ENCODE data around the gene SH3PXD2A. TPM values are rescaled to one million over a fixed set of nuclear protein-coding genes. Genes with fewer than 3 reads are reported as not detected.

Gene SH3PXD2A
- total RNA-seq, 2 experiments from 2014 or later: 8.6 TPM

- POLR2A ChIA-PET: no interaction called here
- CTCF ChIA-PET: interaction anchor here (1.1 to 1.2 kb wide), 2 partner anchors 23 to 148 kb away, joined by 3 to 4 read pairs; no protein-coding TSS in a partner anchor
These were observed 146.6 kb downstream of the SH3PXD2A start for GRCh38 chr10:103708627-103709288.

DNA sequence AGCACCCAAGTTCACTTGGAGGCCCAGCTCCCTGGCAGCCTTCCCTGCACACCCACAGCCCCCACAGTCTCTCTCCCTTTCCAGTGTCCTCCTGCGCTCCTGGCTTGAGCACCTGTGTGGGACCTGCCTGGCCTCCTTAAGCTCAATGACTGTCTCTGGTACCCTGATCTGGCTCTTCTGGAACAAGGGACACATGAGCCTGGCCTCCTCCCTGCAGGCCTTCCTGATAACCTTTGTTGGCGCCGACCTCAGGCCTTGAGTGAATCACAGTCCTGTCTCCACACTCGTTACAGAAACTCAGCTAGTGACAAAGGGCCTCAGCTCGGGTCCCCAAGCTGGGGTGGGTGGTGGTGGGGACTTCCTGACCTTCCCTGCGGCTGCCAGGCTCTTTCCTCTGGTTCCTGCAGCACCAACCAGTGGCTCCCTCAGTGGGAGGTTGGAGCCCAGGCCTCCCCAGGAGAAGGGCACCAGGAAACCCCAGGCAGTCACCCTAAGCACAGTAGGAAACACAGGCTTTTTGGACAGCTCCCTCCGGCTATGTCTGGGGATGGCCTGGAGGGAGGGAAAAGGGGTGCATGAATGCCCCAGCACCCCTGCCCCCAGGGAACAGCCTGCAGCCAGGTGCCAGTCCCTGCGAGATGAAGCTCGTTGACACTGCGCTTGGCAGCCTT is 147.3 kb downstream of the SH3PXD2A start:
- POLR2A ChIA-PET: no interaction called here
- CTCF ChIA-PET: interaction anchor here (1.1 to 1.2 kb wide), 3 partner anchors 22 to 180 kb away, joined by 3 to 5 read pairs (median 4); no protein-coding TSS in a partner anchor

DNA sequence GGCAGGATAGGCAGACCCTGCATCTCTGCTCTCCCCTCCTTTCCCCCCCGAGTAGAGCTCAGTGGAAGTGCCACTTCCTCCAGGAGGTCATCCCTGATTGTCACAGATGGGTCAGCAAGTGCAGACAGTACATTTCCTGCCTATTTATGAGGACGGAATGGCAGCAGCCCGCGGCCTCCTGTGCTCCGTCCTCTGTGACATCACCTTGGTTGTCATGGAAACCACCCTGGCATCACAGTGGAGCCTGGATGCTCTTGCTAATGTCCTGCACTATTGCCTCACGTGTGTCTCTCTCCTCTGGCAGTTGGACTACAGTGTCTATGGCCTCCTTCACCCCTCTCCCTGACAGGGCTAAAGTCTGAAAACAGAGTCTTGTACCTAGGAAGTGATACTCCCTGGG is 148.6 kb downstream of the SH3PXD2A start:
- ChIA-PET CTCF (interaction anchor here (0.6 to 1.4 kb wide), 3 partner anchors 10 to 114 kb away, joined by 3 to 6 read pairs (median 3); no protein-coding TSS in a partner anchor), POLR2A (no interaction called here)

DNA sequence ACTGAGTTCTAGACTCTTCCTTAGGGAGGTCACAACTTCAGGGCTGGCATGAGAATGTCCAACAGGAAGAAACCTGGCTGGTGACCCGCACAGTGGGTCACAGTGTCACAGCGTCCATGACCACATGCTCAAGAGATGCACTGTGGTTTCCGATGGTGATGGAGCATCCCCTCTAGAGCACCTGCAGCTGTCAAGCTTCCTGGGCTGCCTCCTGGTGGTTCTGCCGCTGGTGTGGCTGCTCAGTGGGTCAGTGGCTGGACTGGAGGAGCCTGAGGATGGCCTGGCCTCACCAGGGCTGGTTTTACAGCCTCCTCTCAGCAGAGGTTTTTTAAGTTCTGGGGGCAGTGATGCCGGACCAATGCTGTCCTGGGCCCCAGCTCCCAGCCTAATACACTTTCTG is 149.3 kb downstream of the SH3PXD2A start:
- POLR2A ChIA-PET: no interaction called here

DNA sequence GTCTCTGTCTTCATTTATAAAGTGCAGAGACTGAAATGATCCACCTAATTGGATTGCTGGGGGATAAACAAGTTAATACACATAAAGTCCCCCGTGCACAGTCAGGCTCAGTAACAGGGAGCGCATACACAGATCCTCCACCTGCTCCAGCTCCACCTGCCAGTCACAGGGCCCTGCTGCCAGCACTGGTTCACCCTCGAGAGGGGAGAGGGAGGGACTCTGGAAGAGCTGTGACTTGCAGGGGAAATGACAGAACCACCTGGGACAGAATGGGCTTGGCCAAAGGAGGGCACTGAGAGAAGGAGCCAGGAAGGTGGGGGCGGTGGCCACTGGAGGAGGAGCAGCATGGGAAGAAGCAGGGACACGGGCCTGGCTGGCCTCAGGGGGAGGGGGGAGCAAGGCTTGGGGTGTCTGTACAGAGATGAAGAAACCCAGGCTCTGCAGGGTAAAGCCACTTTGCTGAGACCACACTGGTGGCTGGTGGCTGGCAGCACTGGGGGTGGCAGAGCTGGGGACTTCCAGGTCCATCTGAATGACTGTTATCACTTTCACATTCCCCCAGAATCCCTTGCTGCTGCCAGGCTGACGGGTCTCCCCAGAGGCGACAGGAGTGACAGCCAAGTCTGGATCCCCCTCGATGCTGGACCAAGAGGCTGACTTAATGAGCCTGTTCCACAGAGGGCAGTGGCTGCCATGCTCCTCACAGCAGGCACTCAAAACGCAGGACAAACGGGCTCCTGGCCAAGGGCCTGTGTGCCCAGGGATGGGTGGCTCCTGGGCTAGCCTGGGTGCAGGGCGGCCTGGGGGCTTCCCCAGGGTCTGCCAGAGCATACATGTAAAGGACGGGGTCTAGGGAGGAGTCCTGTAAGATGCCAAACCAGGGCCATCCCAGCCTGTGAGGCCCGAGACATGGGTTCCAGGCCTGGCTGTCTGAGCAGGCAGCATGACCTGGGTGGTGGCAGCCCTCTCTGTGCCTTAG is 151.1 kb downstream of the SH3PXD2A start:
- ChIA-PET CTCF (interaction anchor here (2.8 kb wide), 1 partner anchor 9 kb away, joined by 12 read pairs; no protein-coding TSS in a partner anchor), POLR2A (no interaction called here)

More for the DNA sequence above, 149.3 kb downstream of the SH3PXD2A start:
- CTCF ChIA-PET: interaction anchor here (0.8 to 1.4 kb wide), 2 partner anchors 10 to 66 kb away, joined by 3 to 6 read pairs; no protein-coding TSS in a partner anchor

DNA sequence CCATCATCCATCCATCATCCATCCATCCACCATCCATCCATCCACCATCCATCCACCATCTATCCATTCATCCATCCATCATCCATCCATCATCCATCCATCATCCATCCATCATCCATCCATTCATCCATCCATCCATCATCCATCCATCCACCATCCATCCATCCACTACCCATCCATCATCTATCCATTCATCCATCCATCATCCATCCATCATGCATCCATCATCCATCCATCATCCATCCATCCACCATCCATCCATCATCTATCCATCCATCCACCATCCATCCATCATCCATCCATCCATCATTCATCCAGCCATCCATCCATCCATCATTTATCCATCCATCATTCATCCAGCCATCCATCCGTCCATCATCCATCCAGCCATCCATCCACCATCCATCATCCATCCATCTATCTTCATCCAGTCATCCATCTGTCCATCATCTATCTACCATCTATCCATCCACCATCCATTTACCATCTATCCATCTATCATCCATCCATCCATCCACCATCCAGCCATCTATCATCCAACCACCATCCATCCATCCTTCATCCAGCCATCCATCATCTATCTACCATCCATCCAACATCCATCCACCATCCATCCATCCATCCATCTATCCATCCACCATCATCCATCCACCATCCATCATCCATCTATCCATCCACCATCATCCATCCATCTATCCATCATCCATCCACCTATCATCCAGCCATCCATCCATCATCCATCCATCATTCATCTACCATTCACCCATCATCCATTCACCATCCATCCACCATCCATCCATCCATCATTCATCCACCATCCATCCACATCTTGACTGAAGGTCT is 153.8 kb downstream of the SH3PXD2A start:
- ChIA-PET CTCF (interaction anchor here (2.8 kb wide), 1 partner anchor 11 kb away, joined by 12 read pairs; no protein-coding TSS in a partner anchor), POLR2A (no interaction called here)

- ChIA-PET POLR2A (no interaction called here), CTCF (no interaction called here)
These were observed 155.0 kb downstream of the SH3PXD2A start for GRCh38 chr10:103700436-103700715.

DNA sequence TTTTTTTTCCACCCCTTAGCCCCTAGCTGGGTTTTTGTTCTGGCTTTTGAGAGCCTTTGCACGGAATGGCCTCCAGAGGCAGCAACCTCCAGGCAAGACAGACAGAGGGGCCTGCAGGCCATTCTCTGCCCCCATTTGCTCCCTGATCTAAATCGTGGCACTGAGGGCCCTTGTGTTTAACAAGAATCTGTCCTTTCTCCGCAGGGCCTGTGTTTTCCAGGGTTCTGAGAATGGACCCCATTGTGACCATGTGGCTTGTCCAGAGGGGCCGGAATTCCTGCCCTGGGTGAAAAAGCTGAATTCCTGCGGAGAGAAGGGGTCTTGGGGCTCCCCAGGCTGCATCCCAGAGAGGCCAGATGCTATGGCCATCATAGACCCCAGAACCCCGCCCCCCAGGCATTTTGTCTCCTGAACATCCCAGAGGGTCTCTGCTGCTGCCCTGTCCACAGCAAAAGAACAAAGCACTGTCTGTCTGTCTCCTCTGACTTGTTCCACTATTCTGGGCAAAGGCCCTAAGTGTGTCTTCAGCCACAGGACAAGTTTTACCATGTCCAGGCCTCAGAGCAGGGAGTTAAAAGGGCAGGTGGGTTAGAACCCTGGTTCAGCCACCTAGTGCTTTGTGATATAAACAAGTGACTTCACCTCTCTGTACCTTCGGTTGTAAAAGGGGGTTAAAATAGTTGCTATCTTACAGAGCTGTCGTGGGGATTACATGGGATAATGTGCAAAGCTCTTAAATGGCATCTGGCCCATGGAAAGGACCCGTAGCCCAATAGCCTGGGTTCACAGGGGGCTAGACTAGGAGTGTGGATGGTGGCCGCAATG is 155.6 kb downstream of the SH3PXD2A start:
- ChIA-PET POLR2A (no interaction called here), CTCF (interaction anchor here (2.7 kb wide), 1 partner anchor 13 kb away, joined by 8 read pairs; no protein-coding TSS in a partner anchor)

GRCh38 chr10:103698266-103698665 is 157.1 kb downstream of the SH3PXD2A start:
- ChIA-PET POLR2A (no interaction called here), CTCF (interaction anchor here (2.7 kb wide), 1 partner anchor 12 kb away, joined by 8 read pairs; no protein-coding TSS in a partner anchor)

GRCh38 chr10:103697787-103698186 is 157.6 kb downstream of the SH3PXD2A start:
- ChIA-PET POLR2A (interaction anchor here (0.9 kb wide), 1 partner anchor 20 kb away, joined by 3 read pairs; no protein-coding TSS in a partner anchor), CTCF (interaction anchor here (1.2 to 2.7 kb wide), 3 partner anchors 11 to 19 kb away, joined by 4 to 8 read pairs (median 6); no protein-coding TSS in a partner anchor)

GRCh38 chr10:103696411-103697145 is 158.8 kb downstream of the SH3PXD2A start:
- POLR2A ChIA-PET: interaction anchor here (0.9 kb wide), 1 partner anchor 18 kb away, joined by 3 read pairs; no protein-coding TSS in a partner anchor
- CTCF ChIA-PET: interaction anchor here (1.2 to 1.9 kb wide), 5 partner anchors 10 to 68 kb away, joined by 3 to 8 read pairs (median 6); no protein-coding TSS in a partner anchor

DNA sequence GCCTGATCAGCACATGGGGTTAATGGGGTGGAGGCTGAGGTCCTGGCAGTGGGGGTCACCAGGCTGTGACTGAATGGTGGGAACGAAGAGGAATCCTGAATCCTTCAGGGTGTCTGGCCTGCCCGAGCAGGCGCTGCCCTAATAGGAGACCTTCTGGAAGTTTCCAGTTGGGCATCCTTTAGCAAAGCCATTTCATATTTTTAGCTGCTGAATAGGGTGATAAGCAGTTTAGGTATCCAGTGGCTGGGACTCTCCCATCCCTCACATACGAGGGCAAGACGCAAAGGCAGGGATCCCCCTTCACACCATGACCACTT is 159.3 kb downstream of the SH3PXD2A start:
- POLR2A ChIA-PET: no interaction called here
- CTCF ChIA-PET: interaction anchor here (1.2 to 1.9 kb wide), 5 partner anchors 9 to 68 kb away, joined by 3 to 8 read pairs (median 6); no protein-coding TSS in a partner anchor

- POLR2A ChIA-PET: no interaction called here
- CTCF ChIA-PET: interaction anchor here (1.0 to 1.6 kb wide), 2 partner anchors 9 to 11 kb away, joined by 4 read pairs; no protein-coding TSS in a partner anchor
These were observed 159.8 kb downstream of the SH3PXD2A start for GRCh38 chr10:103695584-103696005.

DNA sequence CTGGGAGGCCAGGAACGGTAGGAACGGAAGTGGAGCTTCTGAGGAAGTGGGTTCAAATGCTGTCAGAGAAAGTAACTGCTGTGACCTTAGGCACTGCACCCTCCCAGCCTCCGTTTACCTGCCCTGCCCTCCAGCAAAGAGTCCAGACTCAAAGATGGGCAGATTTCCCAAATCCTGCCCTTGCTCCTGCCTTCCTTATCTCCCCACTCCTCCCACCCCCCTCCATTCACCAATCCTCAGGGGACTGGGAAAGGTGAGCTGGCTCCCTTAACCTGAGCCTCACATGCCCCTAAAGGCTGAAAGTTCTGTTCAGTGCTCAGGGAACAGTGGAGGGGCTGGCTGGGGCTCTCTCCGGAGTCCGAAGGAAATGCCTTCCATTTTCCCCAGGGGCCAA is 161.6 kb downstream of the SH3PXD2A start:
- CTCF ChIA-PET: interaction anchor here (0.6 to 1.1 kb wide), 3 partner anchors 10 to 88 kb away, joined by 3 to 4 read pairs (median 4); no protein-coding TSS in a partner anchor
- POLR2A ChIA-PET: interaction anchor here (1.0 kb wide), 1 partner anchor 16 kb away, joined by 3 read pairs; no protein-coding TSS in a partner anchor

DNA sequence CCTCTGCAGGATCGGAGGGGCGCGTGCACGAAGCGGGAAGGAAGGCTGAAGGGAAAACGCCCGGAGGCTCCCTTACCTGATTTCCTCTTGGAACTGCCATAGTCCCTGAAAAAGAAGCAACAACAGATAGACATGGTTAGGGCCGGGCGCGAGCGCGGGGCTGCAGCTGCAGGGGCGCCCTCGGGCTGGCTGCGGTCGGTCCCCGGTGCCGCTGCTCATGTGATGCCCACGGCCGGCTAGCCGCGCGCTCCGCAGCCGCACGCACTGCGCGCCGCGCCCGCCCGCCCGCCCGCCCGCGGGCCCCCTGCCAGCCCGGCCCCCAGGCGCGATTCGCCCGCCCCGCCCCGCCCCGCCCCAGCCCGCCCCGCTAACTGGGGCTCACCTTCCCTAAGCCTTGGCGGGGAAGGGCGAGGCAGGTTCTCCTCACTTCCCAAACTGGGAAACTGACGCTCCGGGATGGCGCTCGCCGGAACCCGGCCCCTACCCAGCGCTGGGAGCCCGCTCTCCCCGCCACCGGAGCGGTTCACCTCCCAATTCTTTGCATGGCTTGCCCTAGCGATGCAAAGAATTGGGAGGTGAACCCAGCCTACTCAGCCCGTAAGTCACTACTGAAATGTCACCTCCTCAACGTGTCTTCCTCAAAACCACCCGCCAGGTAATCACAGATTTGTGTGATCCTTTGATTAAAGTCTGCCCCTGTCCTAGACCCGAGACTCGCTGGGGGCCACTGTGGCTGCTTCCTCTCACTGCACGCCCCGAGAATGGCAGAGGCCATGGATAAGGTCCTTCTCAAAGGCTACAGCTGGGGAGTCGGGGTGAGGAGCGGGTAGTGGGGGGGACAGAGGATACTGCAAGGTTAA is 162.2 kb downstream of the SH3PXD2A start:
- CTCF ChIA-PET: interaction anchor here (0.6 to 1.1 kb wide), 3 partner anchors 9 to 87 kb away, joined by 3 to 4 read pairs (median 4); no protein-coding TSS in a partner anchor
- POLR2A ChIA-PET: interaction anchor here (1.0 kb wide), 1 partner anchor 15 kb away, joined by 3 read pairs; no protein-coding TSS in a partner anchor
